22Rv1 (cell line): Measurements from ENCODE around the gene CCL20.

ENCODE experiments used
- ZFX ChIP-seq: fragments of 450-650 bp; IDR thresholded peaks from 2 replicates; pipeline ENCODE4 v1.6.1; 2017; ENCODE audit warnings: antibody characterized with exemption, borderline replicate concordance
- TF ChIP-seq, protein P1 (sequence below): fragments of 450-650 bp; IDR thresholded peaks from 2 replicates; pipeline ENCODE4 v1.5.1; 2017; ENCODE audit warnings: mild to moderate bottlenecking

- TF ChIP-seq, protein P1, sequence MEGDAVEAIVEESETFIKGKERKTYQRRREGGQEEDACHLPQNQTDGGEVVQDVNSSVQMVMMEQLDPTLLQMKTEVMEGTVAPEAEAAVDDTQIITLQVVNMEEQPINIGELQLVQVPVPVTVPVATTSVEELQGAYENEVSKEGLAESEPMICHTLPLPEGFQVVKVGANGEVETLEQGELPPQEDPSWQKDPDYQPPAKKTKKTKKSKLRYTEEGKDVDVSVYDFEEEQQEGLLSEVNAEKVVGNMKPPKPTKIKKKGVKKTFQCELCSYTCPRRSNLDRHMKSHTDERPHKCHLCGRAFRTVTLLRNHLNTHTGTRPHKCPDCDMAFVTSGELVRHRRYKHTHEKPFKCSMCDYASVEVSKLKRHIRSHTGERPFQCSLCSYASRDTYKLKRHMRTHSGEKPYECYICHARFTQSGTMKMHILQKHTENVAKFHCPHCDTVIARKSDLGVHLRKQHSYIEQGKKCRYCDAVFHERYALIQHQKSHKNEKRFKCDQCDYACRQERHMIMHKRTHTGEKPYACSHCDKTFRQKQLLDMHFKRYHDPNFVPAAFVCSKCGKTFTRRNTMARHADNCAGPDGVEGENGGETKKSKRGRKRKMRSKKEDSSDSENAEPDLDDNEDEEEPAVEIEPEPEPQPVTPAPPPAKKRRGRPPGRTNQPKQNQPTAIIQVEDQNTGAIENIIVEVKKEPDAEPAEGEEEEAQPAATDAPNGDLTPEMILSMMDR, result no peak
- TF ChIP-seq ZFX, result no peak
Observed at GRCh38 chr2:227846831-227847230, 33.2 kb downstream of the CCL20 start.
